ENCODE measurements around the gene ALDH9A1.

- TF ChIP-seq POLR2AphosphoS5 (IDR thresholded peaks at IDR 0.05; ENCODE audit: borderline replicate concordance, low read depth, low read length) (no peak), EZH2 (IDR thresholded peaks at IDR 0.05) (no peak)
These were observed 9.8 kb upstream of the ALDH9A1 start for GRCh38 chr1:165707984-165708706.
